ENCODE data around the gene HYAL3.

The HYAL3 gene

GRCh38 chr3:50325497-50326181 lies 26.4 kb upstream of the HYAL3 start:
- Histone ChIP-seq H3K9ac (ENCODE audit: low read length) (no peak overlapping the region), H3K4me3 (ENCODE audit: low read length) (no peak overlapping the region), H3K27me3 (ENCODE audit: control insufficient read depth, insufficient read depth, low read length) (no peaks in the 10 kb centered on the region), H3K36me3 (ENCODE audit: control insufficient read depth, insufficient read depth, low read length) (peaks cover 9% of the 10 kb centered on the region), H3K9me3 (ENCODE audit: control insufficient read depth, low read length) (no peaks in the 10 kb centered on the region), H3K4me1 (ENCODE audit: control insufficient read depth, insufficient read depth, low read length) (peaks cover 36% of the 10 kb centered on the region)

- no peaks in the 10 kb centered on the region for H3K9me3 ChIP-seq (ENCODE audit: control insufficient read depth, low read length)
- no peak overlapping the region for H3K9ac ChIP-seq (ENCODE audit: low read length)
- H3K4me1 ChIP-seq (ENCODE audit: control insufficient read depth, insufficient read depth, low read length), result peaks cover 41% of the 10 kb centered on the region
Observed at GRCh38 chr3:50325113-50325480, 25.9 kb upstream of the HYAL3 start.

DNA sequence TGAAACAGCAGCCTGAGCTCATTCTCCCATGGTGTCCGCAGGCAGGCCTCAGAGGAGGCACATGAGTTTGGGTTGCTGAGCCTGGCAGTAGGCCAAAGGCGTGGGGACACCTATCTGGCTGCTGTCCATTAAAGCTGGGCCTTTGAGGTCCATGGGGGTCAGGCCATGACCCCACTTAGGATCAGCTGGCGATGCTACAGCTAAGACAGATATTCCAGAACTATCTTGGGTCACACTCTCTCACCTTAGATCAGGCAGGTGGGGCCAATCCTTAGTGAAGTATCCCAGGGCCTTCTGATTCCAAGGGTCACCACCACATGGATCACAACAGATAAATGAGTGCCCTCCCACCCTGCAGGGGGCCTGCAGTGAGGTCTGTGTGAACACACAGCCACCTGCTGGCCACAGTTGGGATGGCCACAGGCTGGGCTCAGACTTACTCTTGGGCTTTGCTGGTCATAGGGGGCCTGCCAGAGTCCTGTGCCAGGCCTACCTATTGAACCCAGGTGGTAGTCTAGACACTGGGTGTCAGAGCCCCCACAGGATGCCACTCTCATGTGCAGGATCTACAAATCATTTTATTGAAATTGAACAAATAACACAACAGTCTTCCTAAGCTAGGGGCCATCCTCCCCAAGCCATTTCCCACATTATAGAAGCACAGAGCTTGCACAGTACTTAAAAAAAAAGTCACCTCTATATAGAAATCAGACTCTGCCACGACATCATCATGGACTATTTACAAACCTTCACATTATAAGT lies 25.3 kb upstream of the HYAL3 start:
- Histone ChIP-seq H3K9ac (ENCODE audit: low read length) (no peak overlapping the region), H3K4me3 (ENCODE audit: low read length) (no peak overlapping the region), H3K9me3 (ENCODE audit: control insufficient read depth, low read length) (no peaks in the 10 kb centered on the region), H3K4me1 (ENCODE audit: control insufficient read depth, insufficient read depth, low read length) (peaks cover 46% of the 10 kb centered on the region), H3K36me3 (ENCODE audit: control insufficient read depth, insufficient read depth, low read length) (no peaks in the 10 kb centered on the region), H3K27me3 (ENCODE audit: control insufficient read depth, insufficient read depth, low read length) (no peaks in the 10 kb centered on the region)

More at GRCh38 chr3:50325113-50325480, 25.9 kb upstream of the HYAL3 start:
- H3K4me3 ChIP-seq (ENCODE audit: low read length), result no peak overlapping the region
- no peaks in the 10 kb centered on the region for H3K27me3 ChIP-seq (ENCODE audit: control insufficient read depth, insufficient read depth, low read length)
- H3K36me3 ChIP-seq (ENCODE audit: control insufficient read depth, insufficient read depth, low read length), result peaks cover 4% of the 10 kb centered on the region

DNA sequence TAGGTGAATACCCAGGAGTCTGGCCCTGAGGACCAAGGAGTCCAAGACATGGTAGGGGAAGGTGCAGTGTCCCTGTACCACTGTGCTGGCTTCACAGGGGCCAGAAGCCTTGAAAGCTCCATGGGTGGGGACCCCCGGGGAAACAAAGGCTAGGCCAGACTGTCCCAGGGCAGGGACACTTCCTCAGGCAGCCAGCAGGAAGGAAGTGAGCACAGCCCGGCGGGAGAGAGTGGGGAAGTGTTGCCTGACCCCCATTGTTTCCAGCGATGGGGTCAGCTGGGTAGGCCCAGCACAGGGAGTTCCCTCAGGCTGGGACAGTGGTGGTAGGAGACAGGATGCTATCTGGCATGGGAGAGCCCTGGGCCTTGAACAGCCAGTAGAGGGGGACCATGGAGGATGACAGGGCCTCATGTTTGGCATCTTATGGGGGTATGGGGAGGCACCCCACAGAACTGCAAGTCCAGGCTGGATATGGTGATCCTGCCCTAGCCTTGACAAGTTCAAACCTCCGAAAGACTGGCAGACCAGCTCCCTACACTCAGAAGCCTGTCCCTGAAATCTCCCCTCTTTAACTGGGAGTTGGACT lies 24.5 kb upstream of the HYAL3 start:
- H3K36me3 ChIP-seq (ENCODE audit: control insufficient read depth, insufficient read depth, low read length), result no peaks in the 10 kb centered on the region
- H3K9ac ChIP-seq (ENCODE audit: low read length), result no peak overlapping the region
- H3K4me1 ChIP-seq (ENCODE audit: control insufficient read depth, insufficient read depth, low read length), result peaks cover 53% of the 10 kb centered on the region
- H3K4me3 ChIP-seq (ENCODE audit: low read length), result no peak overlapping the region
- no peaks in the 10 kb centered on the region for H3K27me3 ChIP-seq (ENCODE audit: control insufficient read depth, insufficient read depth, low read length)
- no peaks in the 10 kb centered on the region for H3K9me3 ChIP-seq (ENCODE audit: control insufficient read depth, low read length)

DNA sequence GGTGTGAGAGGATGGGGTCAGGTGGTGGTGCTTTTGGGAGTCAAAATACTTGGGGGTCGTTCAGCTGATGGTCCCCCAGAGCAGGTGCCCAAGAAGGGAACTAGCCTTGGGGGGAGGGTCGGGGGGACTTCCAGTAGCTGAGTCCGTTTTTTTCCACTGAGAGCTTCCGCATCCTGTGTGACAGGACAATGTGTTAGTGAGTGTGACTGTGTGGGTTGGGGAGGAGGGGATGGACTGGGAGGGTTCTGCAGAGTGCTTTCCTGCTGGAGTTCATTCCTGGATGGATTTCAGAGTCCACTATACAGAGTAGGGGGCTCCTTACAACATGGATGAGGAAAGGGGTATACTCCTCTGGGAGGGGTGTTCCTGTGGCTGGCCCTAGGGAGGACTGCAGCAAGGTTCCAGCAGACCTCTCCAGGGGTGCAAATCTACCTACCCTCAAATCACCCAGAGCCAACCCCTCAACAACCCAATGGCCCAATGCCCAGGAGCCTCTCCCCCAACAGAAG lies 23.9 kb upstream of the HYAL3 start:
- no peak overlapping the region for H3K4me3 ChIP-seq (ENCODE audit: low read length)

DNA sequence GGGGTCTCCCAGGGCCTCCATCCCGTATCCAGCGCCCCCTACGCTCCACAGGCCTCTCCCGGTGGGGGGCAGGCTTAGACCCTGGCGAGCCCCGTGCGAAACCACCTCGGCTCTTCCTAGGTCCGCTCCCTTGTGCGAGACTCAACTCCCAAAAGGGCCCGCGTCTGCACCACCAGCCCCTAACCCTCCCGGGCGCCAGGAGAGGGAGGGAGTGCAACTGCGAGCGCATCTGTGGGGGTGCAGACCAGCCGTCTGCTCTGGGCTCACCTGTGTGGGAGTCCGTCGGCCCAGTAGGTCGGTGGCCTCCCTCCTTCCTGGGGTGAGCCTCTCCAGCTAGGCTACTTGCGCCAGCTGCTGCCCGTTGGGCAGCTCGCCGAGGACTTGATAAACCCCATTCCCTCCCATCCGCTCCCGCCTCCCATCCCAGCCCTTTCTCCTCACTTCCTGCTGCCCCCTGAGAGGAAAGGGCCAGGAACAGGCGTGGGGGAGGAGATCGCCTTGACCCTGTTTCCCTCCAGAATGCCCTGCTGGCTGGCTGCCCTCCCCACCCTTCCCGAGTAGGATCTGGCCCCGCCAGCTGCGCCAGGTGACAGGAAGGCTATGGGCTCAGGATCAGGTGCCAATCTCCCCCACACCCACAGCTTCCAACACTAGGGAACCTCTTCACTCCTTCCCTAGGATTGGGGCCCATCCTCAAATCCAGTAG lies 23.3 kb upstream of the HYAL3 start, which contains the start of gene HYAL2:
TSS of gene HYAL2 (minus strand) at position 360 of the 706 bp plus-strand sequence. CDS start 2,256 bp downstream, outside the sequence.
- H3K36me3 ChIP-seq (ENCODE audit: control insufficient read depth, insufficient read depth, low read length), result peaks cover 7% of the 10 kb centered on the region
- H3K4me1 ChIP-seq (ENCODE audit: control insufficient read depth, insufficient read depth, low read length), result peaks cover 60% of the 10 kb centered on the region

More for the DNA sequence above, 23.9 kb upstream of the HYAL3 start:
- peaks cover 55% of the 10 kb centered on the region for H3K4me1 ChIP-seq (ENCODE audit: control insufficient read depth, insufficient read depth, low read length)
- H3K9me3 ChIP-seq (ENCODE audit: control insufficient read depth, low read length), result no peaks in the 10 kb centered on the region
- H3K36me3 ChIP-seq (ENCODE audit: control insufficient read depth, insufficient read depth, low read length), result peaks cover 4% of the 10 kb centered on the region
- no peaks in the 10 kb centered on the region for H3K27me3 ChIP-seq (ENCODE audit: control insufficient read depth, insufficient read depth, low read length)
- peak overlapping the region; percentile 92 for H3K9ac ChIP-seq (ENCODE audit: low read length)

GRCh38 chr3:50322115-50322385 lies 22.8 kb upstream of the HYAL3 start:
- peaks cover 7% of the 10 kb centered on the region for H3K36me3 ChIP-seq (ENCODE audit: control insufficient read depth, insufficient read depth, low read length)
- H3K4me1 ChIP-seq (ENCODE audit: control insufficient read depth, insufficient read depth, low read length), result peaks cover 60% of the 10 kb centered on the region
- H3K27me3 ChIP-seq (ENCODE audit: control insufficient read depth, insufficient read depth, low read length), result no peaks in the 10 kb centered on the region
- H3K9me3 ChIP-seq (ENCODE audit: control insufficient read depth, low read length), result no peaks in the 10 kb centered on the region
- peak overlapping the region; percentile 62 for H3K4me3 ChIP-seq (ENCODE audit: low read length)
- H3K9ac ChIP-seq (ENCODE audit: low read length), result peak overlapping the region; percentile 92

More for the DNA sequence above, 23.3 kb upstream of the HYAL3 start, which contains the start of gene HYAL2:
- peak within 1 kb of the TSS; percentile 92 for H3K9ac ChIP-seq (ENCODE audit: low read length)
- H3K4me3 ChIP-seq (ENCODE audit: low read length), result peak within 1 kb of the TSS; percentile 62
- H3K9me3 ChIP-seq (ENCODE audit: control insufficient read depth, low read length), result no peaks in the 10 kb centered on the region
- no peaks in the 10 kb centered on the region for H3K27me3 ChIP-seq (ENCODE audit: control insufficient read depth, insufficient read depth, low read length)

- H3K9ac ChIP-seq (ENCODE audit: low read length), result peak overlapping the region; percentile 92
- peaks cover 7% of the 10 kb centered on the region for H3K36me3 ChIP-seq (ENCODE audit: control insufficient read depth, insufficient read depth, low read length)
- peaks cover 61% of the 10 kb centered on the region for H3K4me1 ChIP-seq (ENCODE audit: control insufficient read depth, insufficient read depth, low read length)
Observed at GRCh38 chr3:50321336-50322114, 22.3 kb upstream of the HYAL3 start.

DNA sequence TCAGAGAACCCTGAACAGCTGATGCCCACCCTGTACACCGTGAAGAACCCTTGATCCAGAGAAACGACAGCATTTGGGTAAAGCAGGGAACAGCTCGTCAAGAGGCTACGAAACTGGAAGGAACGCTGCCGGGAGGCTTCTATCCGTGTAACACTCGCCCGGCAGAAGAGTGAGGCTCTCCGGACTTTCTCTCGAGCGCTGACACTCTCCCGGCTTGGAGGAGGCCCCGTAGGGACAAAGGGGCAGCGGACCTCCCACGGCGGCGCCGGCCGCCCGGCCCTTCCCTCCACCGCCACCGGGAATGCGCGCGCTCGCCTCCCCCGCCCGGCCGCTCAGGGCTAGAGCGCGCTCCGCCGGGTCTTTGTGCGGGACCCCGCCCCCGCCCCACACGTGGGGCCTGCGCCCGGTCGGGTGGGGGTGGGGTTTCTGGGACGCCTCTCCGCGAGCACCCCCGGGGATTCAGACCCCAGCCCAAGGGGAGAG lies 21.7 kb upstream of the HYAL3 start:
- peak overlapping the region; percentile 62 for H3K4me3 ChIP-seq (ENCODE audit: low read length)
- H3K36me3 ChIP-seq (ENCODE audit: control insufficient read depth, insufficient read depth, low read length), result peaks cover 7% of the 10 kb centered on the region
- no peaks in the 10 kb centered on the region for H3K9me3 ChIP-seq (ENCODE audit: control insufficient read depth, low read length)
- peak overlapping the region; percentile 92 for H3K9ac ChIP-seq (ENCODE audit: low read length)
- peaks cover 67% of the 10 kb centered on the region for H3K4me1 ChIP-seq (ENCODE audit: control insufficient read depth, insufficient read depth, low read length)
- H3K27me3 ChIP-seq (ENCODE audit: control insufficient read depth, insufficient read depth, low read length), result no peaks in the 10 kb centered on the region

More at GRCh38 chr3:50321336-50322114, 22.3 kb upstream of the HYAL3 start:
- H3K9me3 ChIP-seq (ENCODE audit: control insufficient read depth, low read length), result no peaks in the 10 kb centered on the region
- peak overlapping the region; percentile 62 for H3K4me3 ChIP-seq (ENCODE audit: low read length)
- no peaks in the 10 kb centered on the region for H3K27me3 ChIP-seq (ENCODE audit: control insufficient read depth, insufficient read depth, low read length)

DNA sequence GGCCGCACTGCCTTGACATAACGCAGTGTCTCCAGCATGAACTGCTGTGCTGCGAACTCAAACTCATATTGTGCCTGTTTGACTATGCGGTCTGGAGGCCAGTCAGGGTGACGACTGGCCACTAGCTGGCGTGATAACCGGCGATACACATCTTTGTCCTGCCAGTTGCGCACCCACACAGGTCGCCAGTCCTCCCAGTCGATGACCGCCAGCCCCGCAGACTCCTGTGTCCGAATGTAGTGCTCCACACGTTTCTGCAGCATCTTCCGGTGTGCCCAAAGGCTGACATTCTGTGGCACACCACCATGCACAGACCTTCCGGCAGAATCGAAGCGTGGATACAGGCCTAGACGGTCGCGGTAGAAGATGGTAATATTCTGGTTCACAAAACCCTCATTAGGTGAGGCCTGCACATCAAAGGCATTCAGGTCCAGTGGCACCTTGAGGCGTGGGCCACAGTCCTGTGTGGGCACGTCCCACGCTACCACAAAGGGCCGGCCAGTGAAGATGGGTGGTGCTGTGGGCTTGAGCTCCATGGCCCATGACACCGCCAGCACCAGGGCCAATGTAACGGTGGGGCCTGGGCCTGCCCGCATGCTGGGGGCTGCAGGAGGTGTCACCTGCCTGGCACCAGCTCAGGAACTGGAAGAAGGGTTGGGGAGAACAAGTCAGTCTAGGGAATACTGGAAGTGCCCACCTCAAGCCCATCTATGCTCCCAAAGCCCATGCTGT lies 20.9 kb upstream of the HYAL3 start:
- Histone ChIP-seq H3K9ac (ENCODE audit: low read length) (peak overlapping the region; percentile 92), H3K4me3 (ENCODE audit: low read length) (peak overlapping the region; percentile 62), H3K4me1 (ENCODE audit: control insufficient read depth, insufficient read depth, low read length) (peaks cover 76% of the 10 kb centered on the region), H3K9me3 (ENCODE audit: control insufficient read depth, low read length) (no peaks in the 10 kb centered on the region), H3K27me3 (ENCODE audit: control insufficient read depth, insufficient read depth, low read length) (no peaks in the 10 kb centered on the region), H3K36me3 (ENCODE audit: control insufficient read depth, insufficient read depth, low read length) (peaks cover 13% of the 10 kb centered on the region)

Data from mucosa of stomach (tissue), 1 donor.